AG09309 (cell line): Measurements from ENCODE around the gene MCFD2.

ENCODE experiments used
- DNase-seq: peaks from one replicate; pipeline ENCODE4 v3.0.0-alpha.2; 2010; ENCODE audit warnings: low read depth
- H3K4me3 ChIP-seq: 2 replicates; pipeline ENCODE4 v1.5.1; 2011; ENCODE audit warnings: mild to moderate bottlenecking, low read depth, low read length, moderate library complexity; ENCODE audit not compliant: control insufficient read depth
- TF ChIP-seq, protein P1 (sequence below): IDR thresholded peaks from 2 replicates; pipeline ENCODE4 v1.5.1; 2011; ENCODE audit warnings: mild to moderate bottlenecking, low read depth, low read length, inconsistent platforms; ENCODE audit not compliant: insufficient read depth, control insufficient read depth; ENCODE audit errors: missing control alignments

Gene MCFD2

GRCh38 chr2:46902465-46902864 lies 13.1 kb downstream of the MCFD2 start:
- DNase-seq = no peak
- TF ChIP-seq, protein P1, sequence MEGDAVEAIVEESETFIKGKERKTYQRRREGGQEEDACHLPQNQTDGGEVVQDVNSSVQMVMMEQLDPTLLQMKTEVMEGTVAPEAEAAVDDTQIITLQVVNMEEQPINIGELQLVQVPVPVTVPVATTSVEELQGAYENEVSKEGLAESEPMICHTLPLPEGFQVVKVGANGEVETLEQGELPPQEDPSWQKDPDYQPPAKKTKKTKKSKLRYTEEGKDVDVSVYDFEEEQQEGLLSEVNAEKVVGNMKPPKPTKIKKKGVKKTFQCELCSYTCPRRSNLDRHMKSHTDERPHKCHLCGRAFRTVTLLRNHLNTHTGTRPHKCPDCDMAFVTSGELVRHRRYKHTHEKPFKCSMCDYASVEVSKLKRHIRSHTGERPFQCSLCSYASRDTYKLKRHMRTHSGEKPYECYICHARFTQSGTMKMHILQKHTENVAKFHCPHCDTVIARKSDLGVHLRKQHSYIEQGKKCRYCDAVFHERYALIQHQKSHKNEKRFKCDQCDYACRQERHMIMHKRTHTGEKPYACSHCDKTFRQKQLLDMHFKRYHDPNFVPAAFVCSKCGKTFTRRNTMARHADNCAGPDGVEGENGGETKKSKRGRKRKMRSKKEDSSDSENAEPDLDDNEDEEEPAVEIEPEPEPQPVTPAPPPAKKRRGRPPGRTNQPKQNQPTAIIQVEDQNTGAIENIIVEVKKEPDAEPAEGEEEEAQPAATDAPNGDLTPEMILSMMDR = no peak
- H3K4me3 ChIP-seq = no peak overlapping the region

DNA sequence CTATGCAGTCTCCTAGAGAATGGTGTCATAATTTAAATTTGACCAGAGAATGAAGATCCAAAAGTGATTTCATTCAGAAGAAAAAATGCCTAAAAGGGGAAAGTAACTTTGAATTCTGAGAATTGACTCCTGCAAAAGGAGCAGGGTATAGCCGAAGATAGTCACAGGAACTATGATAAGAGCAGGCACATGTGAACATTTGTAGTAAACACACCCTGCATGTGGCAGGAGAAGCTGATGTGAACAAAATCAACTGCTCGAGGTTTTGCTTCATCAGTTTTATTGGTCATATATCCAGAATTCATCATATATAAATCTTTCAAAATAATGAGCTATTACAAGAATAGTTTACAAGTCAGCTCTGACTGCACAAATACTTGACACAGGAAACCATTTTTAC lies 14.0 kb downstream of the MCFD2 start:
- DNase-seq = no peak
- TF ChIP-seq, protein P1 = no peak
- no peak overlapping the region for H3K4me3 ChIP-seq

DNA sequence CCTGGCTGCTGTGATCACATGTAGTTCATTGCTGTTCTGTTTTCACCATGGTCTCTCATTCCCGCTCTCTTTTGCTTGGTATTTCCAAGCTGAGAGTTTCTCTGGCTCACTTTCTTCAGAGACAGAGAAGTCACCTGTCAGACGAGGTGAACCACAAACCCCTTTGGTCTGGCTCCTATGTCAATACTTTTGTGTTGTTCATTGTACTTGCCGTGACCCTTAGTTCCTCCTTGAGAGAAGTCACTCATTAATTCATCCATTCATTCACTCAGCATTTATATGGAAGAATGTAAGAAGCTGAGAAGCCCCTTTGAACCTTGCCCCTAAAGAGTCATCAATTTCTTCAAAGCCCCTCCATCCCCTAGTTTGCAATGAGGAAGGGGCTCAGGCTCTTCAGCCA lies 15.2 kb downstream of the MCFD2 start:
- DNase-seq = no peak
- TF ChIP-seq, protein P1 = no peak
- H3K4me3 ChIP-seq = no peak overlapping the region

DNA sequence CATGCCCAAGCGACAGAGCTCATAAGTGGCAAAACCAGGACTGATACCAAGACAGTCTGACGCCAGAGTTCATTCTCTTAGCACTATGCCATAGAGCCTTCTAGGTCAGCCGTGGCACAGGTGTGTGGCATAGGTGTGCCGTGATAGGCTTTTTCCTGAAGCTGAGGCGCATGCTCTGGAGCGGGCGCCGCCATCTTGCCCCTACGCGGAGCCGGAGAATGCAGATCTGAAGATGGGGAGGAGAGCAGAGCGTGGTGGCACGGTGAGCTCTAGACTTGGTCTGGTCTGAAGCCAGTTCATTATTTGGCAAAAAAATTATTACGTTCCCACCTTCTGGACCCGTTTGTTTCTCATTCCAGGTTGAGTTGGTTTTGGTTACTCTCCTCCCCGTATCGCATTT lies 16.6 kb downstream of the MCFD2 start:
- DNase-seq = no peak
- no peak overlapping the region for H3K4me3 ChIP-seq
- TF ChIP-seq, protein P1 = no peak

GRCh38 chr2:46898024-46898423 lies 17.6 kb downstream of the MCFD2 start:
- H3K4me3 ChIP-seq = no peak overlapping the region
- TF ChIP-seq, protein P1 = no peak
- no peak for DNase-seq

- no peak for DNase-seq
- H3K4me3 ChIP-seq = no peak overlapping the region
- TF ChIP-seq, protein P1 = no peak
Observed at GRCh38 chr2:46893269-46893939, 22.2 kb downstream of the MCFD2 start.

DNA sequence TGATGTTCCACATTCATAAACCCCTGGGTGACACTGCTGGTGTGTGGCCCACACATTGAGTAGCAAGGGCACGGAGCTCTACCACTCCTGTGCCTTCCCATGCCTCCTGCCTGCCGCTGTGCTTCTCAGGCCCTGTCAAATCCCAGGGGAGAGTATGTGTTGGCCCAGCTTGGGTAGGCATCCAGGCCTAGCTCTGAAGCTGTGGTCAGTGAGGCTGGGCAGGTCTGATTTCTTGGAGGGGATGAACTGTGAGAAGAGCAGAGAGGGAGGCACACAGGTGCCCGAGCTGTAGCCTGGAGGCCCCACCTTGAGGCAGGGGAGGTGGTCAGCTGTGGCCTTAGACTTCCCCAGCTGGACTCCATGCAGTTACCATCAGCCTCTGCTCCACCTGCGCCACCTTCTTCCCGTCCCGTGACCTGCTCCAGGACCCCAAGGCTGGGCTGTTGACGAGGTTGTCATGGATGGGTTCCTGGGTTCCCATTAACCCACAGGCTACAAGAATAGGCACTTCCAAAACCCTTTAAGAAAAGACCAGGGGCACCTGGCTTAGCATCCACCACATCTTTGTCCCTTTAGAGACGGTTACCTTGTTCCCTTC lies 23.6 kb downstream of the MCFD2 start:
- DNase-seq = no peak
- TF ChIP-seq, protein P1 = no peak
- no peak overlapping the region for H3K4me3 ChIP-seq
